GM23338 (cell line): ENCODE data around the gene C17orf100. TPM values are rescaled to one million over a fixed set of nuclear protein-coding genes. Genes with fewer than 3 reads are reported as not detected.

Experiments
- ATAC-seq: fragments of 200-7000 bp; cut with Tn5 transposase; 3 replicates; pipeline ENCODE4 v1.9.1; 2020
- DNase-seq: peaks from one replicate; pipeline ENCODE4 v3.0.0-alpha.2; 2015; ENCODE audit warnings: low spot score
- H2AFZ ChIP-seq: fragments of 200-600 bp; sonication (generic); 2 replicates; pipeline ENCODE4 v1.8.0; 2016; ENCODE audit warnings: antibody characterized with exemption, mild to moderate bottlenecking, moderate library complexity
- H3F3A ChIP-seq: fragments of 200-600 bp; sonication (generic); replicated peaks from 2 replicates; pipeline ENCODE4 v1.8.0; 2017; ENCODE audit warnings: antibody characterized with exemption, mixed run types, low read depth
- H3K27ac ChIP-seq: fragments of 200-600 bp; sonication (generic); 2 replicates; pipeline ENCODE4 v1.6.1; 2016; ENCODE audit warnings: low read depth
- H3K27me3 ChIP-seq: fragments of 200-600 bp; sonication (generic); 2 replicates; pipeline ENCODE4 v1.8.0; 2016; ENCODE audit warnings: mild to moderate bottlenecking, mixed run types, moderate library complexity; ENCODE audit not compliant: insufficient read depth
- H3K36me3 ChIP-seq: fragments of 200-600 bp; sonication (generic); 2 replicates; pipeline ENCODE4 v1.8.0; 2016; ENCODE audit warnings: mild to moderate bottlenecking; ENCODE audit not compliant: insufficient read depth
- H3K4me1 ChIP-seq: fragments of 200-600 bp; sonication (generic); 2 replicates; pipeline ENCODE4 v1.8.0; 2016; ENCODE audit warnings: mild to moderate bottlenecking, moderate library complexity; ENCODE audit not compliant: insufficient read depth
- H3K4me2 ChIP-seq: fragments of 200-600 bp; sonication (generic); 2 replicates; pipeline ENCODE4 v1.7.1; 2017; ENCODE audit warnings: mixed run types
- H3K4me3 ChIP-seq: fragments of 200-600 bp; sonication (generic); 2 replicates; pipeline ENCODE4 v1.6.1; 2016; ENCODE audit warnings: mixed run types
- H3K79me2 ChIP-seq: fragments of 200-600 bp; sonication (generic); replicated peaks from 2 replicates; pipeline ENCODE4 v1.8.0; 2017; ENCODE audit warnings: mild to moderate bottlenecking; ENCODE audit not compliant: insufficient read depth
- H3K9me2 ChIP-seq: fragments of 200-600 bp; sonication (generic); 2 replicates; pipeline ENCODE4 v1.8.0; 2017; ENCODE audit not compliant: insufficient read depth
- H4K20me1 ChIP-seq: fragments of 200-600 bp; sonication (generic); replicated peaks from 2 replicates; pipeline ENCODE4 v1.8.0; 2017; ENCODE audit warnings: mild to moderate bottlenecking; ENCODE audit not compliant: insufficient read depth
- H3K27ac Mint-ChIP-seq: 2 replicates; pipeline ENCODE4 v1.8.0; 2020; ENCODE audit warnings: inconsistent platforms, mild to moderate bottlenecking, moderate library complexity, mixed read lengths
- H3K27me3 Mint-ChIP-seq: 3 replicates; pipeline ENCODE4 v1.8.0; 2022; ENCODE audit warnings: low read depth, mild to moderate bottlenecking, moderate library complexity, mixed read lengths, inconsistent platforms; ENCODE audit not compliant: insufficient read depth, poor library complexity
- H3K36me3 Mint-ChIP-seq: 3 replicates; pipeline ENCODE4 v1.8.0; 2021; ENCODE audit warnings: low read depth, mild to moderate bottlenecking, inconsistent platforms, moderate library complexity, mixed read lengths
- H3K4me1 Mint-ChIP-seq: 3 replicates; pipeline ENCODE4 v1.8.0; 2020; ENCODE audit warnings: mild to moderate bottlenecking, inconsistent platforms, mixed read lengths
- H3K4me3 Mint-ChIP-seq: 3 replicates; pipeline ENCODE4 v1.8.0; 2021; ENCODE audit warnings: moderate library complexity, mild to moderate bottlenecking, inconsistent platforms, mixed read lengths
- H3K9me3 Mint-ChIP-seq: 3 replicates; pipeline ENCODE4 v1.8.0; 2020; ENCODE audit warnings: moderate library complexity, mild to moderate bottlenecking, inconsistent platforms, mixed read lengths
- CTCF ChIP-seq, 2 experiments: fragments of 200-600 bp in 1 of 2; sonication (generic) in 1 of 2; conservative IDR thresholded peaks; 2 replicates each; pipeline versions ENCODE4 v1.5.1 to v1.6.1; 2016 to 2017; ENCODE audit warnings: antibody characterized with exemption in 2 of 2, low read depth in 2 of 2, mild to moderate bottlenecking in 2 of 2, moderate library complexity in 1 of 2
- EZH2 ChIP-seq: fragments of 200-600 bp; sonication (generic); IDR thresholded peaks from one replicate; pipeline ENCODE4 v1.8.0; 2017; ENCODE audit warnings: antibody characterized with exemption, mild to moderate bottlenecking, low read depth; ENCODE audit not compliant: unreplicated experiment
- EZH2phosphoT487 ChIP-seq: fragments of 200-600 bp; sonication (generic); IDR thresholded peaks from one replicate; pipeline ENCODE4 v1.8.1; 2018; ENCODE audit warnings: antibody characterized with exemption; ENCODE audit not compliant: unreplicated experiment
- JUNB ChIP-seq: IDR thresholded peaks from one replicate; pipeline ENCODE4 v1.6.1; 2016; ENCODE audit warnings: antibody characterized with exemption; ENCODE audit not compliant: unreplicated experiment
- REST ChIP-seq: IDR thresholded peaks from one replicate; pipeline ENCODE4 v1.6.1; 2018; ENCODE audit warnings: antibody characterized with exemption; ENCODE audit not compliant: unreplicated experiment
- STAT1 ChIP-seq: IDR thresholded peaks from one replicate; pipeline ENCODE4 v1.6.1; 2016; ENCODE audit warnings: antibody characterized with exemption; ENCODE audit not compliant: unreplicated experiment
- ZNF114 ChIP-seq: fragments of 250-450 bp; sonication (Bioruptor Pico); IDR thresholded peaks from 2 replicates; pipeline ENCODE4 v1.5.0; 2020; ENCODE audit warnings: mild to moderate bottlenecking, moderate library complexity
- ZNF331 ChIP-seq: fragments of 250-450 bp; sonication (Bioruptor Pico); IDR thresholded peaks from 2 replicates; pipeline ENCODE4 v1.5.0; 2020; ENCODE audit warnings: low read depth, mild to moderate bottlenecking, moderate library complexity
- ZNF462 ChIP-seq: fragments of 250-450 bp; sonication (Bioruptor Pico); IDR thresholded peaks from 2 replicates; pipeline ENCODE4 v1.5.0; 2020; ENCODE audit warnings: mild to moderate bottlenecking, moderate library complexity
- polyA plus RNA-seq: library from polyadenylated mRNA; unstranded; fragments of >200 nt; fragmentation: Nextera tagmentation; extraction: Ambion mirVana; gene quantifications from 2 replicates; pipeline ENCODE4 v1.2.1, GENCODE V29; 2016
- total RNA-seq: library from RNA; depleted of rRNA; stranded (reverse); fragments of >200 nt; shearing (Covaris generic); gene quantifications from 2 replicates; pipeline ENCODE4 v1.2.3, GENCODE V29; 2014

Gene C17orf100
- total and polyA plus RNA-seq, 2 experiments from 2014 or later: 2.7 to 3.9 TPM

- TF ChIP-seq ZNF462 (CRISPR knock-in tag): no peak
- TF ChIP-seq STAT1: no peak
- TF ChIP-seq CTCF (conservative IDR thresholded peaks at IDR 0.05; ENCODE audit: low read depth in 2 of 2): no peak
- no peak for TF ChIP-seq EZH2
- no peak for TF ChIP-seq ZNF331 (CRISPR knock-in tag)
- TF ChIP-seq ZNF114: no peak
- no peak for TF ChIP-seq EZH2phosphoT487
Measured at GRCh38 chr17:6632530-6632929, 19.0 kb upstream of the C17orf100 start (continued).

- no peaks in the 10 kb centered on the region for H3K9me2 ChIP-seq
- no peaks in the 10 kb centered on the region for H3K4me1 ChIP-seq
- H3K27ac ChIP-seq: no peak overlapping the region
- peaks cover 40% of the 10 kb centered on the region for H3K36me3 Mint-ChIP-seq
- H3K4me1 Mint-ChIP-seq: peaks cover 3% of the 10 kb centered on the region; the same call in 1 of the 3 replicates
- H3K36me3 ChIP-seq: peaks cover 25% of the 10 kb centered on the region
- no peaks in the 10 kb centered on the region for H3K27me3 ChIP-seq
- no peak overlapping the region for H3K4me2 ChIP-seq
- H3F3A ChIP-seq: no peaks in the 10 kb centered on the region
- H3K4me3 Mint-ChIP-seq: no peak overlapping the region
- ATAC-seq (no peak), DNase-seq (no peak)
- peaks cover 10% of the 10 kb centered on the region; the same call in 1 of the 2 replicates for H4K20me1 ChIP-seq
- no peaks in the 10 kb centered on the region; the same call in 2 of the 3 replicates for H3K9me3 Mint-ChIP-seq
- H3K4me3 ChIP-seq: no peak overlapping the region
- H3K27me3 Mint-ChIP-seq: peaks cover 10% of the 10 kb centered on the region
- H3K79me2 ChIP-seq: no peaks in the 10 kb centered on the region
- no peak overlapping the region for H2AFZ ChIP-seq
- H3K27ac Mint-ChIP-seq: no peak overlapping the region
- TF ChIP-seq ZNF114 (no peak), EZH2 (no peak), STAT1 (no peak), REST (no peak), JUNB (no peak), CTCF (conservative IDR thresholded peaks at IDR 0.05; ENCODE audit: low read depth in 2 of 2) (no peak), ZNF331 (CRISPR knock-in tag) (no peak)
Measured at GRCh38 chr17:6633263-6633662, 18.3 kb upstream of the C17orf100 start.
